ENCODE data around the gene METTL2B.
"Not testable (repeated sequence)": the region's sequence is repeated elsewhere in the genome, so short reads cannot be mapped to it uniquely, and the experiment has no call there.

GRCh38 chr7:128515232-128515631 is 38.7 kb downstream of the METTL2B start:
- not testable (repeated sequence) for TF ChIP-seq POLR2A, CTCF (IDR thresholded peaks at IDR 0.05)

Data from Peyer's patch (tissue), 4 donors.